ENCODE data around the gene ZNF217. TPM values are rescaled to one million over a fixed set of nuclear protein-coding genes. Genes with fewer than 3 reads are reported as not detected.
"Not testable (repeated sequence)": the region's sequence is repeated elsewhere in the genome, so short reads cannot be mapped to it uniquely, and the experiment has no call there.

The ZNF217 gene
- polyA plus RNA-seq (ENCODE audit: insufficient read length in 4 of 4): 10 to 100 TPM; 31.4 to 35.5 (median 33.9) TPM

DNA sequence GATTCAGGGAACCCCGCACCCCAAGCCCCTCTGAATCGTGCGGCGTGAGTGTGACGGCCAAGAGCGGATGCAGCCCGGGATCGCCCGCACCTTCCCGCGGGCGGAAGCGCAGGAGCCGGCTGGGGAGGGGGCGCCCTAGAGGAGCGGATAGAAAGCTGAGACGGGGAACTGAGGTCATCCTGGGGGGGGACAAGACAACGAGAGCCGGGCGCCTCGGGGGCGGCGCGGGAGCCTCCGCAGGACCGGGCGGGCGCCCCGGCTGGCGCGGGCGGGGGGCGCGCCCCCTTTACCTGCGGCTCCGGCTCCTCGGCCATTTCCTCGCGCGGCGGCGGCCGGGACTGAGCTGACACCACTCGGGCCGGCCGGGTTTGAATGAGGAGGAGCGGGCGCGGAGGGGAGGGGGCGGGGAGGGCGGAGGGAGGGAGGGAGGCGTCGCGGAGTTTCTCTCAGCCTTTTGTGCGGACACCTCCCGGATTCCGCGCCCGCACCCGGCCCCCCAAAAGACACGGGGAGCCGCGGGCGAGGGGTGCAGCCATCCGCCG lies at the start of gene ZNF217:
TSS of gene ZNF217 (minus strand) at position 374 of the 542 bp plus-strand sequence. CDS start 11,013 bp downstream, outside the sequence.
- not testable (repeated sequence) for DNase-seq (ENCODE audit: low read depth in 4 of 4, low spot score in 3 of 4)

GRCh38 chr20:53643031-53643832 lies 49.6 kb upstream of the ZNF217 start:
- DNase-seq (ENCODE audit: low read depth in 4 of 4, low spot score in 3 of 4): no peak

DNA sequence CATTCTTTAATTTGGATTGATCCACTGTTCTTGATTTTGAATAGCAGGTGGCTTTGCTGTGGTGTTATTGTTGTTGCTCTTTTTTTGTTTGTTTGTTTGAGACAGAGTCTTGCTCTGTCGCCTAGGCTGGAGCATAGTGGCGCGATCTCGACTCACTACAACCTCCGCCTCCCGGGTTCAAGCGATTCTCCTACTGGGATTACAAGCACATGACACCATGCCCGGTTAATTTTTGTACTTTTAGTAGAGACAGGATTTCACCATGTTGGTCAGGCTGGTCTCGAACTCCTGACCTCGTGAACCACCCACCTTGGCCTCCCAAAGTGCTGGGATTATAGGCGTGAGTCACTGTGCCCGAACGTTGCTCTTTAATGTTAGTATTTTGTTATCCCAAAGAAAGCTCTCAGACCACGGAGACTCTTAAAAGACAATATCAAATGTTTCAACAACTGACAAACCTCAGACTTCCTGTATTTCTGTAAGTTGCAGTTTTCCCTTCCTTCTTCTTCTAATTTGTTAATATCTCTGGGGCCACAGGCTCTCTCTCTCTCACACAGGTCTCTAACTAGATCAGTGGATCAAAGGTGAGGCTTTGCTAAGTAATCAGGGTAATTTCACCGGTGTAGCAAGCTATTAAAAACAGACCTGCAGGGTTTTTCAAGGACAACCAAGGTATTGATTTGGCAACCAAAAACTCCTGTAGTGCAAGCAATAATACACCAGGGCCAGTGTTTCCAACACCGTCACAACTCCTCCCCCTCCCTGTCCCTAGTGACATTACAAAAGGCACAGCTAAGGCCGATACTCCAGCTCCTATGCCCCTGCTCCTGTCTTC lies 48.8 kb upstream of the ZNF217 start:
- DNase-seq (ENCODE audit: low read depth in 4 of 4, low spot score in 3 of 4): no peak

- no peak for DNase-seq (ENCODE audit: low read depth in 4 of 4, low spot score in 3 of 4)
Measured at GRCh38 chr20:53639647-53640440, 46.2 kb upstream of the ZNF217 start.

- no peak for DNase-seq (ENCODE audit: low read depth in 4 of 4, low spot score in 3 of 4)
Measured at GRCh38 chr20:53639128-53639527, 45.5 kb upstream of the ZNF217 start.

DNA sequence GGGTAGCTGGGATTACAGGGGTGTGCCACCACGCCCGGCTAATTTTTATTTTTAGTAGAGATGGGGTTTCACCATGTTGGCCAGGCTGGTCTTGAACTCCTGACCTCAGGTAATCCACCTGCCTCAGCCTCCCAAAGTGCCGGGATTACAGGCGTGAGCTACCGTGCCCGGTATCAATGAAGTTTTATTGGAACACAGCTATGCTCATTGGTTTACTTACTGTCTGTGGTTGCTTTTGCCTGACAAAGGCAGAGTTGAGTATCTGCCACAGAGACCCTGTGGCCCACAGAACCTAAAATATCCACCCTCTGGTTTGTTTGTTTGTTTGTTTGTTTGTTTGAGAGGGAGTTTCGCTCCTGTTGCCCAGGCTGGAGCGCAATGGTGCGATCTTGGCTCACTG lies 43.7 kb upstream of the ZNF217 start:
- not testable (repeated sequence) for DNase-seq (ENCODE audit: low read depth in 4 of 4, low spot score in 3 of 4)

DNA sequence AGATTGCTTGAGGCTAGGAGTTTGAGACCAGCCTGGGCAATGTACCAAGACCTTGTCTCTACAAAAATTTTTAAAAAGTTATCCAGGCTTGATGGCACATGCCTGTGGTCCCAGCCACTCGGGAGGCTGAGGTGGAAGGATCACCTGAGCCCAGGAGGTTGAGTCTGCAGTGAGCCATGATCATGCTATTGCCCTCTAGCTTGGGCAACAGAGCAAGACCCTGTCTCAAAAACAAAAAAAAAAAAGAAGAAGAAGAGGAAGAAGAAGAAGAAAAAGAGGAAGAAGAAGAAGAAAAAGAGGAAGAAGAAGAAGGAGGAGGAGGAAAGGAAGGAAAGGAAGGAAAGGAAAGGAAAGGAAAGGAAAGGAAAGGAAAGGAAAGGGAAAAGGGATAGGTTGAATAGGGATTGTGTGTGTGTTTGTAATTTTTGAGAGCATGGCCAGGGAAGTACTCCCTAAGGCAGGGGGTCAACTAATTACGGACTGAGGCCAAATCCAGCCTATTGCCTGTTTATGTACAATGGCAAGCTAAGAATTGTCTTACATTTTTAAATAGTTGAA lies 43.0 kb upstream of the ZNF217 start:
- no peak for DNase-seq (ENCODE audit: low read depth in 4 of 4, low spot score in 3 of 4)

- no peak for DNase-seq (ENCODE audit: low read depth in 4 of 4, low spot score in 3 of 4)
Measured at GRCh38 chr20:53635221-53635620, 41.6 kb upstream of the ZNF217 start.

GRCh38 chr20:53631909-53632662 lies 38.4 kb upstream of the ZNF217 start:
- no peak for DNase-seq (ENCODE audit: low read depth in 4 of 4, low spot score in 3 of 4)

DNA sequence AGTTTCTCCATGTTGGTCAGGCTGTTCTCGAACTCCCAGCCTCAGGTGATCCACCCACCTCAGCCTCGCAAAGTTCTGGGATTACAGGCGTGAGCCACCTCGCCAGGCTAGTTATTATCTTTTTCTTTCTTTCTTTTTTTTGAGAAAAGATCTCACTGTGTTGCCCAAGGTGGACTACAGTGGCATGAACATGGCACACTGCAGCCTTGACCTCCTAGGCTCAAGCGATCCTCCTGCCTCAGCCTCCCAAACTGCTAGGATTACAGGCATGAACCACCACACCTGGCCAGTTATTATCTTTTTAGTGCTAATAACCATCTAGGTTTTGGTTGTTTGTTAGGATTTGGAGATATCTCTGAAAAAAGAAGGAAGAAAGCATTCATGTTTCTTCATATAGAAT lies 35.8 kb upstream of the ZNF217 start:
- no peak for DNase-seq (ENCODE audit: low read depth in 4 of 4, low spot score in 3 of 4)

DNA sequence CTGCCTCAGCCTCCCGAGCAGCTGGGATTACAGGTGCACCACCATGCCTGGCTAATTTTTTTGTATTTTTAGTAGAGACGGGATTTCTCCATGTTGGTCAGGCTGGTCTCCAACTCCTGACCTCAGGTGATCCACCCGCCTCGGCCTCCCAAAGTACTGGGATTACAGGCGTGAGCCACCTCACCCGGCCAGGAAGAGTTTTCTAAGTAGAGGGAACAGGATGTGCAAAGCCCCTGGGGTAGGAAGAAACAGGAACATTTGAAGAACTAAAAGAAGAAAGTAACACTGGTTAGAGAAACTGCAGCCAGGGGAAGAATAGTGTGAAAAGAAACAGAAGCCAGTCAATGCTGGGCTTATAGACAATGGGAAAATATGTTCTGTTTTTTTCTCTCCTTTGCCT lies 35.1 kb upstream of the ZNF217 start:
- not testable (repeated sequence) for DNase-seq (ENCODE audit: low read depth in 4 of 4, low spot score in 3 of 4)

GRCh38 chr20:53628076-53628475 lies 34.4 kb upstream of the ZNF217 start:
- no peak for DNase-seq (ENCODE audit: low read depth in 4 of 4, low spot score in 3 of 4)

GRCh38 chr20:53627001-53627400 lies 33.4 kb upstream of the ZNF217 start:
- not testable (repeated sequence) for DNase-seq (ENCODE audit: low read depth in 4 of 4, low spot score in 3 of 4)

DNA sequence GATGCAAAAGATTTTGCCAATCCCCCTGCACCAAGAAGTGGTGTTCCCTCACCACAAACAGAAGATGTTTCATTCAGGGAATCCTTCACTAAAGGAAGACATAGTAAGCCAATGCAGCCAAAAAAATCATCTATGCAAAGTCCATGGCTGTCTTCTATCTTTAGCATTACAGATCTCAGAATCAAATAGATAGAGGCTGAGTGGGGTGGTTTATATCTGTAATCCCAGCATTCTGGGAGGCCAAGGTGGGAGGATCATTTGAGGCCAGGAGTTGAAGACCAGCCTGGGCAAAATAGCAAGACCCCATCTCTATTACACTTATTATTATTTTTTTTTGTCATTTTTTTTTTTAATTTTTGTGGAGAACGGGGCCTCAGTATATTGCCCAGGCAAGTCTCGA lies 32.9 kb upstream of the ZNF217 start:
- DNase-seq (ENCODE audit: low read depth in 4 of 4, low spot score in 3 of 4): no peak

DNA sequence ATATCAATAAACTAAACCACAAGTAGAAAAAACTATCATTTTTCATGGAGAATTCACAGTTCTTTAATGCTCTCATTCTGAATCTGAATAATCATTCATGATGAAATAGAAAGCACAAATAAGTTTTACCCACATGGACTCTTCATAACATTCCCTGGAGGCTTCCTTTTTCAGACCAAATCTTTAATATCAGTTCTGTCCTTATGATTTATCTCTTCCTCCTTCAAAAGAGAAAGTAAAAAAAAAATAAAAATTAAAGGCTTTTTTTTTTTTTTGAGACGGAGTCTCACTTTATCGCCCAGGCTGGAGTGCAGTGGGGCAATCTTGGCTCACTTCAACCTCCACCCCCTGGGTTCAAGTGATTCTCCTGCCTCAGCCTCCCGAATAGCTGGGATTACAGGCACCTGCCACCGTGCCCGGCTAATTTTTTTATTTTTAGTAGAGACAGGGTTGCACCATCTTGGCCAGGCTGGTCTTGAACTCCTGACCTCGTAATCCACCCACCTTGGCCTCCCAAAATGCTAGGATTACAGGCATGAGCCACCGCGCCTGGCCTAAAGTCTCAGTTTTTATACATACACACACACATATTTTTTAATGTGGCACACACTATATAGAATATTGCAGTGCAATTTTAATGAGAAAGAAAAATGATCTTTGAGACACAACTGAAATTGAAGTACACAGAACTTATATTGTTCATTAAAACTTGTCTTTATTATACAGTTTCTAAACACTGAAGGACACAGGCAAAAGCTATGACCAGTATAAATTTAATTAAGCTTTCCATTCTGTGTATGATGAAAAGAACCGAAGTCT lies 31.9 kb upstream of the ZNF217 start:
- no peak for DNase-seq (ENCODE audit: low read depth in 4 of 4, low spot score in 3 of 4)

GRCh38 chr20:53624927-53625250 lies 31.2 kb upstream of the ZNF217 start:
- not testable (repeated sequence) for DNase-seq (ENCODE audit: low read depth in 4 of 4, low spot score in 3 of 4)

- DNase-seq (ENCODE audit: low read depth in 4 of 4, low spot score in 3 of 4): peak in 1 of 4 donors; percentile 75
Measured at GRCh38 chr20:53623454-53624211, 30.0 kb upstream of the ZNF217 start.

GRCh38 chr20:53623134-53623453 lies 29.5 kb upstream of the ZNF217 start:
- DNase-seq (ENCODE audit: low read depth in 4 of 4, low spot score in 3 of 4): no peak
